Measurements from ENCODE around the gene UBE2E1.

DNA sequence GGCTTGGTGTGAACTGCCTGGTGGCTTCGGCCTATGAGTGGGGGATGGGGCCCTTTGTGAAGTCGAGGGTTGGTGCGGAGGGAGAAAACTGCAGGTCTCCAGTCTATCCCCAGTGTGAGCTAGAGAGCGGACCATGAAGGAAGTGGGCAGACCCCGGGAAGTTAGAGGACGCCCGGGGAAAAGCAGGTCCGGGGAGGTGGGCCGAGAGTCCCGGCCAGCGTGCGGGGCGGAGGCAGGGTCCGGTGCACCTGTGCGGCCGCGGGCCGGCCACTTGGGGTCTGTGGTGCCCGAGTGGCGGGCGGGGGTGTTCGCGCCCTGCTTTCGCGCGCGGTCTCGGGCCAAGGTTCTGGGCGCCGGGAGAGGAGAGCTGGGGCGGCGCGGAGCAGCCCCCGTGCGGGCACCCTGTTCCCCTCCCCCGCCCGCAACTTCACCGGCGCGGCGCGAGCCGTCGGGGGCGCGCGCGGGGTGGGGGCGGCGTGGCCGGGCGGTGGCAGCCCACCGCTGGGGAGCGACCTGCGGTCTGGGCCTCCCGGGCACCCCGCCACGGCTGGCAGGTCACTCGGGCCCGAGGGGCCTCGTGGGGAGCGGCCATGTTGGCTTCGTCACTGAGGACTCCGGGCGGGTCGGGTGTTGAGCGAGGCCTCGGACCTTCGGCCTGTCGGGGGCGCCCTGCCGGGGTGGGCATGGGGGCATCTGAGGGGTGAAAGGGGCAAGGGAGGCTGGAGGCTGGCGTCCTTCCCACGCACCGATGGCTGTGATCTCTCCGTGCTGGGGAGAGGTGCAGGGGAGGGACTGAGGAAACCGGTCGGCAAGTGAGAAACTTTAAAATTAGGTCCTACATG lies 4.8 kb downstream of the UBE2E1 start:
- TF ChIP-seq, protein P1, sequence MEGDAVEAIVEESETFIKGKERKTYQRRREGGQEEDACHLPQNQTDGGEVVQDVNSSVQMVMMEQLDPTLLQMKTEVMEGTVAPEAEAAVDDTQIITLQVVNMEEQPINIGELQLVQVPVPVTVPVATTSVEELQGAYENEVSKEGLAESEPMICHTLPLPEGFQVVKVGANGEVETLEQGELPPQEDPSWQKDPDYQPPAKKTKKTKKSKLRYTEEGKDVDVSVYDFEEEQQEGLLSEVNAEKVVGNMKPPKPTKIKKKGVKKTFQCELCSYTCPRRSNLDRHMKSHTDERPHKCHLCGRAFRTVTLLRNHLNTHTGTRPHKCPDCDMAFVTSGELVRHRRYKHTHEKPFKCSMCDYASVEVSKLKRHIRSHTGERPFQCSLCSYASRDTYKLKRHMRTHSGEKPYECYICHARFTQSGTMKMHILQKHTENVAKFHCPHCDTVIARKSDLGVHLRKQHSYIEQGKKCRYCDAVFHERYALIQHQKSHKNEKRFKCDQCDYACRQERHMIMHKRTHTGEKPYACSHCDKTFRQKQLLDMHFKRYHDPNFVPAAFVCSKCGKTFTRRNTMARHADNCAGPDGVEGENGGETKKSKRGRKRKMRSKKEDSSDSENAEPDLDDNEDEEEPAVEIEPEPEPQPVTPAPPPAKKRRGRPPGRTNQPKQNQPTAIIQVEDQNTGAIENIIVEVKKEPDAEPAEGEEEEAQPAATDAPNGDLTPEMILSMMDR (IDR thresholded peaks at IDR 0.05) = no peak
- TF ChIP-seq POLR2A (IDR thresholded peaks at IDR 0.05) = peak in 1 of 2 donors; percentile 23

All from thyroid gland (tissue), 4 donors.